ENCODE results near the gene METAP1. TPM values are rescaled to one million over a fixed set of nuclear protein-coding genes. Genes with fewer than 3 reads are reported as not detected.
A peak's percentile ranks its signal among the peaks of the same experiment; 100 is the strongest.

The METAP1 gene
- total and polyA plus RNA-seq, 2 experiments from 2014 or later: 40.1 to 55.4 TPM

DNA sequence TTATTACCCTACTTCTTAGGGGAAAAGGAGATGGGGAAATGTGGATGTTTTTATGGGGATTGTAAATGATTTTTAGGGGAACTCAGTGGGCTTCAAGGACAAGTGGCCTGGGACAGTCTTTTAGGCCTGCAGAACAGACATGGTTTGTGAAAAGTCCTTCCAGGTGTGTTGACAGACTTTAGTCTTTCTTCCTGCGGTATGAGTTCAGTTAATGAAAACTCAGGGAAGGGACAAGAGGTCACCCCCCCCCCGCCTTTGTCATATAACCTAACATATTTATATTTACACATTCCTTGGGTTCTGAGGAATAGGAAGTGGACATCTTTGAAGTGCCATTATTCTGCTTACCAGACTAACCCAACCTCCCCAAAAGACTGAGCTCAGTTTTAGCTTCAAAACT is 31.8 kb downstream of the METAP1 start:
- no peaks in the 10 kb centered on the region for H3K4me1 ChIP-seq (ENCODE audit: low read depth)
- TF ChIP-seq CTCF (IDR thresholded peaks at IDR 0.05; ENCODE audit: low read depth, low read length): no peak
- H3K27ac ChIP-seq: no peak overlapping the region
- no peaks in the 10 kb centered on the region for H3K9me3 ChIP-seq (ENCODE audit: low read depth)
- no peaks in the 10 kb centered on the region for H3K27me3 ChIP-seq
- no peak for DNase-seq (ENCODE audit: low read depth in 1 of 2, low spot score in 1 of 2)
- H3K4me3 ChIP-seq: no peak overlapping the region
- H3K36me3 ChIP-seq: no peaks in the 10 kb centered on the region

DNA sequence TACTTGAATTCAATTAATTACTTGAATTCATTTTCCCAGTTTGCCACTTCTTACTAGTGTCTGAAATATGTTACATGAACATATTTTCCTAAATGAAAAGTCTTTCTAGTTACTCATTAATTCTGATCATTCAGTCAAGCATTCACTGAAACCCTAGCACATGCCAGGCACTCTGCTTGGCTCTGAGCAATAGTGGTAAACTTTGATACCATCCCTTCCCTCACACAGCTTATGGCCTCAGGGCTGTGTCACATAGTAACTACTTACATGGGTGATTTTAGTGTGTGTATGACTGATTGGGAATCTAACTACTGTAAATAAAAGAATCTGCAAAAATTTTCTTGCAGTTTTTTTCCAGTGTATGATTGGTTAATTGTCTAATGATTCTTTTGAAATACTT is 32.7 kb downstream of the METAP1 start:
- Histone ChIP-seq H3K36me3 (no peaks in the 10 kb centered on the region), H3K9me3 (ENCODE audit: low read depth) (no peaks in the 10 kb centered on the region), H3K4me1 (ENCODE audit: low read depth) (peaks cover 7% of the 10 kb centered on the region), H3K27ac (no peak overlapping the region), H3K4me3 (no peak overlapping the region), H3K27me3 (no peaks in the 10 kb centered on the region)
- TF ChIP-seq CTCF (IDR thresholded peaks at IDR 0.05; ENCODE audit: low read depth, low read length): no peak
- no peak for DNase-seq (ENCODE audit: low read depth in 1 of 2, low spot score in 1 of 2)

DNA sequence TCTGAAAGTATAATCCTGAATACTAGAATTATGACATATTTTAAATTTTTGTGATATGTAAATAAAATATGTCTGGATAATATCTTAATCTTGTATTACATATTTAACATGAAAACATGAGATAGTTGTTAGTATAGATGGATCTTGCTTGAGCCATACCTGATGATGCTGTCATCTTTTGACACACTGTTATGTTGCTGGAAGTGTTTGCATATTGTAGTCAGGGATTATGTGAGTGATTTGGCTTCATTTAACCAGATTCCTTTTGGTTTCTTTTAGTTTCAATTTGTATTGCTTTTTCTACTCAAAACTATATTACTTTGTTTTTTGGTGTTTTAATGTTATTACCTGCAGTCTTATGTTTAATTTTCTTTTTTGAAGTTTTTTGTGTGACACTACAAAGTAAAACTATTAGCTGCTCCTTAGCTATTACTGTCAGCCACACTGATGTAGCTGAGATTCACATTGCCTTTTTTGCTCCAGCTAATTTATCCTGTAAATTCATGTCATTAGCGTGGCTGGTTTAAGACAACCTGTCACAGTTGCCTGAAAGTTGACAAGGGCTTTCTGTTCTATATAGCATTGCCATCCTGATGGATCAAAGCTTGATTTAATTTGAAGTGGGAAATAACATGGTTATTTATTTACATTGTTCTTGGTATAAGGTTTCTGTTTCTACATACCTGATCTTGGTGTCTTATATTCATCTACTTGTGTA is 33.7 kb downstream of the METAP1 start:
- no peak for DNase-seq (ENCODE audit: low read depth in 1 of 2, low spot score in 1 of 2)
- no peaks in the 10 kb centered on the region for H3K36me3 ChIP-seq
- H3K27ac ChIP-seq: no peak overlapping the region
- no peak for TF ChIP-seq CTCF (IDR thresholded peaks at IDR 0.05; ENCODE audit: low read depth, low read length)
- H3K27me3 ChIP-seq: no peaks in the 10 kb centered on the region
- no peaks in the 10 kb centered on the region for H3K9me3 ChIP-seq (ENCODE audit: low read depth)
- no peak overlapping the region for H3K4me3 ChIP-seq
- peaks cover 8% of the 10 kb centered on the region for H3K4me1 ChIP-seq (ENCODE audit: low read depth)

DNA sequence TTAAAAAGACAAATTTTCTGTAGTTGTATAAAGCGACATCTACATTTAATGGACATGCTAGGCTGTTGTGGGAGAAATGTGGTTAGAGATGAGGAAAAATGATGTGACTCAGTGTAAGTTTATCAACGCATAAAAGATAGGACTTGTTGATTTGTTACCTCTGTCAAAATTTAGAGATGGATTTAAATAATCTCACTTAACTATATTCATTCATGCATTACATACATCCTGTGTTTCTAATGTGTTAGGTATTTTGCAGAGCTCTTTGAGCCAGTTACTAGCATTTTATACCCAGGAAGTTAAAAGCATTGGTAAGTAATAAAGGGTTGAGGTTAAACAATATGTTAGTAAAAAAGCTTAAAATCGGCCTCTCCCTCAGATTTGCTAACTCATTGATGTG is 34.3 kb downstream of the METAP1 start:
- Histone ChIP-seq H3K36me3 (no peaks in the 10 kb centered on the region), H3K9me3 (ENCODE audit: low read depth) (no peaks in the 10 kb centered on the region), H3K27ac (no peak overlapping the region), H3K27me3 (no peaks in the 10 kb centered on the region), H3K4me3 (no peak overlapping the region), H3K4me1 (ENCODE audit: low read depth) (peaks cover 8% of the 10 kb centered on the region)
- TF ChIP-seq CTCF (IDR thresholded peaks at IDR 0.05; ENCODE audit: low read depth, low read length): no peak
- no peak for DNase-seq (ENCODE audit: low read depth in 1 of 2, low spot score in 1 of 2)

GRCh38 chr4:99033956-99034355 is 38.4 kb downstream of the METAP1 start:
- H3K36me3 ChIP-seq: peaks cover 2% of the 10 kb centered on the region
- no peak for TF ChIP-seq CTCF (IDR thresholded peaks at IDR 0.05; ENCODE audit: low read depth, low read length)
- H3K27ac ChIP-seq: no peak overlapping the region
- DNase-seq (ENCODE audit: low read depth in 1 of 2, low spot score in 1 of 2): peak in 1 of 2 donors; percentile 25
- peaks cover 8% of the 10 kb centered on the region for H3K4me1 ChIP-seq (ENCODE audit: low read depth)
- no peak overlapping the region for H3K4me3 ChIP-seq
- no peaks in the 10 kb centered on the region for H3K9me3 ChIP-seq (ENCODE audit: low read depth)
- H3K27me3 ChIP-seq: no peaks in the 10 kb centered on the region
